Ramos (cell line): ENCODE data around the gene CNTNAP2.

Experiments
- in situ Hi-C: fragments of 300-500 bp; cut with MboI; formaldehyde crosslinking; loops from one replicate; pipeline ENCODE4 v1.14.3; 2022; ENCODE audit warnings: low sequenced_read_pairs; ENCODE audit not compliant: unreplicated experiment

CNTNAP2 gene

GRCh38 chr7:146539836-146540235 is 423.2 kb downstream of the CNTNAP2 start:
- in situ Hi-C loops: no loop called here

GRCh38 chr7:146542101-146542500 is 425.5 kb downstream of the CNTNAP2 start:
- in situ Hi-C loops: no loop called here

GRCh38 chr7:146544748-146545147 is 428.1 kb downstream of the CNTNAP2 start:
- in situ Hi-C loops: no loop called here

GRCh38 chr7:146548816-146549215 is 432.2 kb downstream of the CNTNAP2 start:
- in situ Hi-C loops: no loop called here

- in situ Hi-C loops: no loop called here
Measured at GRCh38 chr7:146554556-146554955, 438.0 kb downstream of the CNTNAP2 start.

GRCh38 chr7:146557971-146558469 is 441.4 kb downstream of the CNTNAP2 start:
- in situ Hi-C loops: no loop called here

- in situ Hi-C loops: no loop called here
Measured at GRCh38 chr7:146565872-146566271, 449.3 kb downstream of the CNTNAP2 start.

GRCh38 chr7:146575903-146576302 is 459.3 kb downstream of the CNTNAP2 start:
- in situ Hi-C loops: no loop called here

GRCh38 chr7:146591976-146592375 is 475.4 kb downstream of the CNTNAP2 start:
- in situ Hi-C loops: no loop called here

GRCh38 chr7:146606628-146607027 is 490.0 kb downstream of the CNTNAP2 start:
- in situ Hi-C loops: no loop called here

GRCh38 chr7:146619641-146620040 is 503.0 kb downstream of the CNTNAP2 start:
- in situ Hi-C loops: no loop called here

- in situ Hi-C loops: no loop called here
Measured at GRCh38 chr7:146626912-146627311, 510.3 kb downstream of the CNTNAP2 start.

- in situ Hi-C loops: no loop called here
Measured at GRCh38 chr7:146635205-146636032, 518.8 kb downstream of the CNTNAP2 start.

GRCh38 chr7:146636033-146636356 is 519.4 kb downstream of the CNTNAP2 start:
- in situ Hi-C loops: no loop called here

GRCh38 chr7:146636581-146636980 is 520.0 kb downstream of the CNTNAP2 start:
- in situ Hi-C loops: no loop called here

- in situ Hi-C loops: no loop called here
Measured at GRCh38 chr7:146639291-146639690, 522.7 kb downstream of the CNTNAP2 start.

GRCh38 chr7:146641491-146641890 is 524.9 kb downstream of the CNTNAP2 start:
- in situ Hi-C loops: no loop called here

GRCh38 chr7:146645383-146645976 is 528.9 kb downstream of the CNTNAP2 start:
- in situ Hi-C loops: no loop called here

- in situ Hi-C loops: no loop called here
Measured at GRCh38 chr7:146647445-146647844, 530.8 kb downstream of the CNTNAP2 start.

GRCh38 chr7:146652176-146652575 is 535.6 kb downstream of the CNTNAP2 start:
- in situ Hi-C loops: no loop called here

- in situ Hi-C loops: no loop called here
Measured at GRCh38 chr7:146654048-146654447, 537.4 kb downstream of the CNTNAP2 start.
